ACC112 (cell line): ENCODE measurements around the gene TMC4.
A peak's percentile ranks its signal among the peaks of the same experiment; 100 is the strongest.
"Not testable (repeated sequence)": the region's sequence is repeated elsewhere in the genome, so short reads cannot be mapped to it uniquely, and the experiment has no call there.

Experiments used
- H2AFZ ChIP-seq: fragments of 200-600 bp; sonication (generic); one replicate; pipeline ENCODE4 v1.6.0; 2017; ENCODE audit warnings: antibody characterized with exemption, low read length; ENCODE audit not compliant: unreplicated experiment
- H3K27ac ChIP-seq: fragments of 200-600 bp; sonication (generic); 2 replicates; pipeline ENCODE4 v1.5.1; 2014; ENCODE audit warnings: low read depth, mild to moderate bottlenecking, antibody characterized with exemption, low read length, moderate library complexity
- H3K27me3 ChIP-seq: fragments of 200-600 bp; sonication (generic); 2 replicates; pipeline ENCODE4 v1.6.1; 2014; ENCODE audit warnings: mild to moderate bottlenecking, antibody characterized with exemption, low read length, moderate library complexity, mixed read lengths; ENCODE audit not compliant: insufficient read depth
- H3K36me3 ChIP-seq: fragments of 200-600 bp; sonication (generic); 2 replicates; pipeline ENCODE4 v1.6.1; 2016; ENCODE audit warnings: mild to moderate bottlenecking, antibody characterized with exemption, low read length, moderate library complexity, mixed read lengths; ENCODE audit not compliant: insufficient read depth
- H3K4me1 ChIP-seq: fragments of 200-600 bp; sonication (generic); one replicate; pipeline ENCODE4 v1.6.1; 2016; ENCODE audit warnings: low read length, mixed read lengths; ENCODE audit not compliant: insufficient read depth, unreplicated experiment, control insufficient read depth
- H3K4me3 ChIP-seq: fragments of 200-600 bp; sonication (generic); 2 replicates; pipeline ENCODE4 v1.5.1; 2014; ENCODE audit warnings: mild to moderate bottlenecking, low read depth, low read length
- H3K79me2 ChIP-seq: fragments of 200-600 bp; sonication (generic); one replicate; pipeline ENCODE4 v1.6.0; 2016; ENCODE audit warnings: low read length; ENCODE audit not compliant: control insufficient read depth, unreplicated experiment, insufficient read depth

Gene TMC4

DNA sequence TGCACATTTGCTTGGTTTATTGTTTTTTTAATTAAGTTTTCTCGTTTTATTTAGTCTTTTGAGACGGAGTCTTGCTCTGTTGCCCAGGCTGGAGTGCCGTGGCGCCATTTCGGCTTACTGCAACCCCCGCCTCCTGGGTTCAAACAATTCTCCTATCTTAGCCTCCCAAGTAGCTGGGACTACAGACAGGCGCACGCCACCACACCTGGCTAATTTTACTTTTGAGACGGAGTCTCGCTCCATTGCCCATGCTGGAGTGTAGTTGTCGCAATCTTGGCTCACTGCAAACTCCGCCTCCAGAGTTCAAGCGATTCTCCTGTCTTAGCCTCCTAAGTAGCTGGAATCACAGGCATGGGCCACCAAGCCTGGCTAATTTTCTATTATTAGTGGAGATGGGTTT lies 29.0 kb upstream of the TMC4 start:
- Histone ChIP-seq H3K79me2 (peaks cover 60% of the 10 kb centered on the region), H3K4me1 (peaks cover 31% of the 10 kb centered on the region), H2AFZ (no peak overlapping the region), H3K36me3 (peaks cover 35% of the 10 kb centered on the region), H3K27ac (0 out of 2 replicates have a peak overlapping the region, but pooled peaks have one; percentile 89), H3K27me3 (no peaks in the 10 kb centered on the region), H3K4me3 (peak overlapping the region; percentile 93)

DNA sequence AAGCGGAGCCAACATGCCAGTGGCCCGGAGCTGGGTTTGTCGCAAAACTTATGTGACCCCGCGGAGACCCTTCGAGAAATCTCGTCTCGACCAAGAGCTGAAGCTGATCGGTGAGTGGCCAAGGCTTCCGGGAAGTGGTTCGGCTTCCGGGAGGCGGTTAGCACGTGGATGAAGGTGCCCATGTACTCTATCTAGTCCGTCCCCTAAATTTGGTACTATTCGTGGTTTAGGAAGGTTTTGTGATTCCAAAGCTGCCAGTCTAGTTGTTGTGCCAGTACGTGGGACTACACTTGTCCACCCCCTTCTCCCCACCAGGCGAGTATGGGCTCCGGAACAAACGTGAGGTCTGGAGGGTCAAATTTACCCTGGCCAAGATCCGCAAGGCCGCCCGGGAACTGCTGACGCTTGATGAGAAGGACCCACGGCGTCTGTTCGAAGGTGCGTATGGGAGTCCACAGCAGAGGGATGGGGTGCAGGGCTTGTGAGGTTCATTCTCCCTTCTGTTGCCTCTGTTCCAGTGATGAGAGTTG lies 28.3 kb upstream of the TMC4 start:
- Histone ChIP-seq H3K4me3 (peak overlapping the region; percentile 93), H3K79me2 (peaks cover 52% of the 10 kb centered on the region), H3K27ac (peak overlapping the region; percentile 89), H2AFZ (no peak overlapping the region), H3K27me3 (no peaks in the 10 kb centered on the region), H3K36me3 (peaks cover 35% of the 10 kb centered on the region), H3K4me1 (peaks cover 31% of the 10 kb centered on the region)

DNA sequence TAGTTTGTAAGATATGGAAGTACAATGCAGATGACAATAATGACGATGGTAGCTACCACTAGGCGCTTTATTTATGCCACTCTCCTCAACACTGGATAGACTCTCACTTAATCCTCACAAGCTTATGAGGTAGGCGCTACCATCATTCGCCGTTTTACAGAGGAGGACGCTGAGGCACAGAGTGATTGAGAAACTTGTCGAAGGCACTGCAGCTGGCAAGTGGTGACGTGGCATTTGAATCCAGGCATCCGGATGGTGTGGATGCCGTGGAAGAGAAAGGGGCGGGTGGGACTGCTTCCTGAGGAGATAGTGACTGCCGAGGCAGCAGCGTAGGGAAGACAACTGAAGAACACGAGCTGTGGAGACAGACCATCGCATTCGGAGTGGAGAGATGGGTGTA lies 26.4 kb upstream of the TMC4 start:
- Histone ChIP-seq H2AFZ (no peak overlapping the region), H3K4me3 (no peak overlapping the region), H3K36me3 (peaks cover 23% of the 10 kb centered on the region), H3K27ac (no peak overlapping the region), H3K4me1 (peaks cover 22% of the 10 kb centered on the region), H3K79me2 (peaks cover 34% of the 10 kb centered on the region), H3K27me3 (no peaks in the 10 kb centered on the region)

DNA sequence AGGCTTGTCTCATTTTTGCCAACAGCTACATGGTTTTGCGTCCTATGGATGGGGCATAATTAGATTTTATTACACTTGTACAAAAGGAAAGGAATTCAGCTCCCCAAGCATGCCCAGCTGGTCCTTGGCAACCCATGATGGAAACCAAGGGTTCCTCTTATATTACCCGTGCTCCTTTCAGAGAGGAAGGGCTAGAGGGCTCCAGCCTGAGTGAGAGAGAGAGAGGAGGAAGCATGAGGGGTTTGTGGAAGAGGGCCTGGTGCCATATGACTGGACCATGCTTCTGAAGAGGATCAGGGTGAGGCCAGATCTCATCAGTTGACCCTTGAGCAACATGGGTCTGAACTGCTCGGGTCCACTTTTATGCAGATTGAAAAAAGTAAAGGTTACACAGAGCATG lies 24.2 kb upstream of the TMC4 start:
- H3K36me3 ChIP-seq = peaks cover 10% of the 10 kb centered on the region
- H3K4me3 ChIP-seq = no peak overlapping the region
- peaks cover 24% of the 10 kb centered on the region for H3K79me2 ChIP-seq
- no peak overlapping the region for H2AFZ ChIP-seq
- no peak overlapping the region for H3K27ac ChIP-seq
- H3K4me1 ChIP-seq = peaks cover 11% of the 10 kb centered on the region
- H3K27me3 ChIP-seq = no peaks in the 10 kb centered on the region

DNA sequence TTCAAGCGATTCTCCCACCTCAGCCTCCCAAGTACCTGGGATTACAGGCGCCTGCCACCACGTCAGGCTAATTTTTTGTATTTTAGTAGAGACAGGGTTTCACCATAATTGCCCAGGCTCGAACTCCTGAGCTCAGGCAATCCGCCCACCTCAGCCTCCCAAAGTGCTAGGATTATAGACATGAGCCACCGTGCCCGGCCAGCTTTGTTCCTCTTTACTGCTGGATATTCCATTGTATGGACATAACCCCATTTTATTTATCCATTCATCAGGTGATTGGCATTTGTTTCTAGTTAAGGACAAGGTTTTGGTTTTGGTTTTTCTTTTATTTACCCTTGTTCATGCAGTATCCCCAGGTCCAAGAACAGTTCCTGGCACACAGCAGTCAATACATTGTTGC lies 23.6 kb upstream of the TMC4 start:
- no peak overlapping the region for H3K4me3 ChIP-seq
- peaks cover 24% of the 10 kb centered on the region for H3K79me2 ChIP-seq
- no peaks in the 10 kb centered on the region for H3K27me3 ChIP-seq
- no peak overlapping the region for H3K27ac ChIP-seq
- H3K4me1 ChIP-seq = peaks cover 8% of the 10 kb centered on the region
- H3K36me3 ChIP-seq = peaks cover 4% of the 10 kb centered on the region
- no peak overlapping the region for H2AFZ ChIP-seq

DNA sequence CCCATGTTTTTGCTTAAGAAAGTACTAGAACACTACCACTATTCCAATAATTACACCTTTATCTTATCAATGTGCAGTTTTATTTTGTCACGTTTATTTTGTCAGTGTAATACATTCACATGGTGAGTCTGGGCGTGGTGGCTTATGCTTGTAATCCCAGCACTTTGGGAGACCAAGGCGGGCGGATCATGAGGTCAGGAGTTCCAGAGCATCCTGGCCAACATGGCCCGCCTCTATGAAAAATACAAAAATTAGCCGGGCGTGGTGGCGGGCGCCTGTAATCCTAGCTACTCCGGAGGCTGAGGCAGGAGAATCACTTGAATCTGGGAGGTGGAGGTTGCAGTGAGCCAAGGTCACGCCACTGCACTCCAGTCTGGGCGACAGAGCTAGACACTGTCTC lies 21.5 kb upstream of the TMC4 start:
- not testable (repeated sequence) for H3K27me3 ChIP-seq, H3K36me3 ChIP-seq, H3K27ac ChIP-seq

DNA sequence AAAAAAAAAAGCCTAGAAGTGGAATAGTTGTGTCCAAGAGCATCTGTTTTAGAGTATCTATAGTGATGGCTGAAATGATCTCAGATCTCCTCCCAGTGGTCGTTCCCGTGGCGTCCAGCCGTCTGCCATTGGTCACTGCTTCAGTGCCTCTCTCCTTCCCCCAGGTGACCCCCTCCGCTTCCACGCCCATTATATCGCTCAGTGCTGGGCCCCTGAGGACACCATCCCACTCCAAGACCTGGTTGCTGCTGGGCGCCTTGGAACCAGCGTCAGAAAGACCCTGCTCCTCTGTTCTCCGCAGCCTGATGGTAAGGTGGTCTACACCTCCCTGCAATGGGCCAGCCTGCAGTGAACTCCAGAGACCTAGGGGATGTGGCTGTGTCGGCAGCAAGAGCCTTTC lies 20.1 kb upstream of the TMC4 start:
- Histone ChIP-seq H3K36me3 (no peaks in the 10 kb centered on the region), H3K79me2 (peaks cover 29% of the 10 kb centered on the region), H2AFZ (no peak overlapping the region), H3K27ac (no peak overlapping the region), H3K27me3 (no peaks in the 10 kb centered on the region), H3K4me1 (peaks cover 8% of the 10 kb centered on the region), H3K4me3 (no peak overlapping the region)

More for the DNA sequence above, 21.5 kb upstream of the TMC4 start:
- not testable (repeated sequence) for H3K4me3 ChIP-seq, H3K4me1 ChIP-seq, H2AFZ ChIP-seq
- H3K79me2 ChIP-seq = peaks cover 18% of the 10 kb centered on the region

DNA sequence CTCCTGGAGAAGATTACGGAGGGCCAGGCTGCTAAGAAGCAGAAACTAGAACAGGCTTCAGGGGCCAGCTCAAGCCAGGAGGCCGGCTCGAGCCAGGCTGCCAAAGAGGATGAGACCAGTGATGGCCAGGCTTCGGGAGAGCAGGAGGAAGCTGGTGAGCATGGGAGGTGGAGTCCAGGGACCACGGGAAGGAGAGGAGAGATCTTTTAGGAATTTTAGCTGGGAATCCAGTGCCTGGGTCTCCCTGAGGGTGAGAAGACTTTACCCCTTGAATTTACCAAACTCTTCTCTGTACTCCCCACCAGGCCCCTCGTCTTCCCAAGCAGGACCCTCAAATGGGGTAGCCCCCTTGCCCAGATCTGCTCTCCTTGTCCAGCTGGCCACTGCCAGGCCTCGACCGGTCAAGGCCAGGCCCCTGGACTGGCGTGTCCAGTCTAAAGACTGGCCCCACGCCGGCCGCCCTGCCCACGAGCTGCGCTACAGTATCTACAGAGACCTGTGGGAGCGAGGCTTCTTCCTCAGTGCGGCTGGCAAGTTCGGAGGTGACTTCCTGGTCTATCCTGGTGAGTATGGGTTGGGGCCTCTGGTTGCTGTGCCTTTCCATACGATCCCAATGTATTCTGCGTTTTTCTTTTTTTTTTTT lies 19.0 kb upstream of the TMC4 start:
- H3K36me3 ChIP-seq = no peaks in the 10 kb centered on the region
- peak overlapping the region; percentile 99 for H3K27ac ChIP-seq
- H3K4me3 ChIP-seq = peak overlapping the region; percentile 98
- H2AFZ ChIP-seq = peak overlapping the region; percentile 89
- peaks cover 38% of the 10 kb centered on the region for H3K79me2 ChIP-seq
- peaks cover 8% of the 10 kb centered on the region for H3K4me1 ChIP-seq
- no peaks in the 10 kb centered on the region for H3K27me3 ChIP-seq

DNA sequence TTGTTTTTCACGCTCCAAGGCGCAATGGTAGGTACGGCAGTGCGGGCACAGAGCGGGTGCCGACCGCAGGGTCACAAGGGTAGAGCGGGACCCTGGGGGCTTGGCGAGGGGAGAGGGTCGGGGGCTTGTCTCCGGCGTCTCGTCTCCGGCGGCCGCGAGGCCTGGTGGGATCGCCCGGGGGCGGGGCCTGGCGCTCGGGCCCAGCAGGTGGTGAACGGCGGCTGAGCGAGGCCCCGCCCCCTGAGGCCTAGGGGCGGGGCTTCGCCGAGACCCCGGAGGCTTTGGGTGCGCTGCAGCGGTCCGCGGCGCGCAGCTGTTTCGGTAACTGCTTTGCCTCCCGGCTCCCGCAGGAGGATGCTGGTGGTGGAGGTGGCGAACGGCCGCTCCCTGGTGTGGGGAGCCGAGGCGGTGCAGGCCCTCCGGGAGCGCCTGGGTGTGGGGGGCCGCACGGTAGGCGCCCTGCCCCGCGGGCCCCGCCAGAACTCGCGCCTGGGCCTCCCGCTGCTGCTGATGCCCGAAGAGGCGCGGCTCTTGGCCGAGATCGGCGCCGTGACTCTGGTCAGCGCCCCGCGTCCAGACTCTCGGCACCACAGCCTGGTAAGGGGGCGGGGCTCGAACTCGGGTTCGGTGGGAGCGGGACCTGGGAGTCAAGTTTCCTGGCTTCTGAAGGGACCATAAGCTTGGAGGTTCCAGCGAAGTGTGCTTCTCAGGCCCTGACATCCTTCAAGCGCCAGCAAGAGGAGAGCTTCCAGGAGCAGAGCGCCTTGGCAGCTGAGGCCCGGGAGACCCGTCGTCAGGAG lies 18.3 kb upstream of the TMC4 start, which contains the start of gene TSEN34:
TSS of gene TSEN34 (plus strand) at position 298 of the 800 bp plus-strand sequence. CDS start at position 355, 57 bp downstream.
- Histone ChIP-seq H3K79me2 (peaks cover 44% of the 10 kb centered on the region), H3K27ac (peak within 1 kb of the TSS; percentile 99), H3K4me3 (peak within 1 kb of the TSS; percentile 98), H3K27me3 (no peaks in the 10 kb centered on the region), H3K4me1 (peaks cover 8% of the 10 kb centered on the region), H3K36me3 (no peaks in the 10 kb centered on the region), H2AFZ (peak within 1 kb of the TSS; percentile 89)

DNA sequence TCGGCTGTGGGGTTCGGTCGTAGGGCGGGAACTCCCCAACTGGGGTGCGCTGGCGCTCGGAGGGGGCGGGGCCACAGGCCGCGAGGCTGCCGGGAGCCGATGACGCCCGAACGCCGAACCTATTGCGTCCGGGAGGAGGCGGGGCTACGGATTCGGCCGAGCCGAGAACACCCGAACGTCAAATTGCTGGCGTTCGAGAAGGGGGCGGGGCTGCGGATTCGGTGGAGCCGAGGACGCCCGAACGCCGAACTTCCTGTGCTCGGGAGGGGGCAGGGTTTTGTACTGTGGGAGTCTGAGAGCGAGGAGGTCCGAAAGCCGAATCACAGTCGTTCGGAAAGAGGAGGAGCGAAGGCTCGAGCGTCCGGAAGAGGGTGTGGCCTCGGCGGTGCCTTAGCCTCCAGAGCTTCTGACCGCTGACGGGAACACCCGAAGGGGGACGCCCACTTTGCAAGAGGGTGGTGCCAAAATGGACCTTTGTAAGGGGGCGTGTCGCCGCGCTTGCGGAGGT lies 17.6 kb upstream of the TMC4 start:
- H3K4me1 ChIP-seq = peaks cover 8% of the 10 kb centered on the region
- peak overlapping the region; percentile 99 for H3K27ac ChIP-seq
- H3K27me3 ChIP-seq = no peaks in the 10 kb centered on the region
- H3K36me3 ChIP-seq = no peaks in the 10 kb centered on the region
- H3K79me2 ChIP-seq = peaks cover 45% of the 10 kb centered on the region
- peak overlapping the region; percentile 89 for H2AFZ ChIP-seq
- H3K4me3 ChIP-seq = peak overlapping the region; percentile 98
